ENCODE data around the gene LCP2.
A peak's percentile ranks its signal among the peaks of the same experiment; 100 is the strongest.
"Not testable (repeated sequence)": the region's sequence is repeated elsewhere in the genome, so short reads cannot be mapped to it uniquely, and the experiment has no call there.

LCP2 gene

GRCh38 chr5:170248172-170248930 lies 49.2 kb downstream of the LCP2 start:
- no peaks in the 10 kb centered on the region for H3K36me3 ChIP-seq (replicated peaks; ENCODE audit: low read depth, low read length)

GRCh38 chr5:170247363-170247762 lies 50.2 kb downstream of the LCP2 start:
- no peaks in the 10 kb centered on the region for H4K20me1 ChIP-seq (ENCODE audit: insufficient read depth, low read length)
- no peaks in the 10 kb centered on the region for H3K36me3 ChIP-seq (replicated peaks; ENCODE audit: low read depth, low read length)
- no peak overlapping the region for H2AFZ ChIP-seq (ENCODE audit: low read depth, low read length)
- no peak overlapping the region for H3K9ac ChIP-seq (ENCODE audit: low read length)
- no peak for TF ChIP-seq EZH2phosphoT487 (IDR thresholded peaks at IDR 0.05; ENCODE audit: low read depth)
- TF ChIP-seq, protein P1, sequence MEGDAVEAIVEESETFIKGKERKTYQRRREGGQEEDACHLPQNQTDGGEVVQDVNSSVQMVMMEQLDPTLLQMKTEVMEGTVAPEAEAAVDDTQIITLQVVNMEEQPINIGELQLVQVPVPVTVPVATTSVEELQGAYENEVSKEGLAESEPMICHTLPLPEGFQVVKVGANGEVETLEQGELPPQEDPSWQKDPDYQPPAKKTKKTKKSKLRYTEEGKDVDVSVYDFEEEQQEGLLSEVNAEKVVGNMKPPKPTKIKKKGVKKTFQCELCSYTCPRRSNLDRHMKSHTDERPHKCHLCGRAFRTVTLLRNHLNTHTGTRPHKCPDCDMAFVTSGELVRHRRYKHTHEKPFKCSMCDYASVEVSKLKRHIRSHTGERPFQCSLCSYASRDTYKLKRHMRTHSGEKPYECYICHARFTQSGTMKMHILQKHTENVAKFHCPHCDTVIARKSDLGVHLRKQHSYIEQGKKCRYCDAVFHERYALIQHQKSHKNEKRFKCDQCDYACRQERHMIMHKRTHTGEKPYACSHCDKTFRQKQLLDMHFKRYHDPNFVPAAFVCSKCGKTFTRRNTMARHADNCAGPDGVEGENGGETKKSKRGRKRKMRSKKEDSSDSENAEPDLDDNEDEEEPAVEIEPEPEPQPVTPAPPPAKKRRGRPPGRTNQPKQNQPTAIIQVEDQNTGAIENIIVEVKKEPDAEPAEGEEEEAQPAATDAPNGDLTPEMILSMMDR (IDR thresholded peaks at IDR 0.05; ENCODE audit: low read depth, low read length): no peak
- no peaks in the 10 kb centered on the region for H3K79me2 ChIP-seq (ENCODE audit: low read length)
- peaks cover 45% of the 10 kb centered on the region for H3K4me1 ChIP-seq (ENCODE audit: low read length)
- H3K4me2 ChIP-seq (ENCODE audit: low read length): no peak overlapping the region
- no peaks in the 10 kb centered on the region for H3K9me3 ChIP-seq (ENCODE audit: insufficient read depth, low read length)
- peaks cover 45% of the 10 kb centered on the region for H3K27me3 ChIP-seq (ENCODE audit: low read depth, low read length)
- H3K27ac ChIP-seq (ENCODE audit: low read length): no peak overlapping the region
- no peak overlapping the region for H3K4me3 ChIP-seq (ENCODE audit: low read length)

More at GRCh38 chr5:170248172-170248930, 49.2 kb downstream of the LCP2 start:
- Histone ChIP-seq H3K79me2 (ENCODE audit: low read length) (no peaks in the 10 kb centered on the region), H3K4me3 (ENCODE audit: low read length) (peak overlapping the region; percentile 63), H3K9ac (ENCODE audit: low read length) (no peak overlapping the region), H2AFZ (ENCODE audit: low read depth, low read length) (no peak overlapping the region), H4K20me1 (ENCODE audit: insufficient read depth, low read length) (no peaks in the 10 kb centered on the region), H3K27ac (ENCODE audit: low read length) (no peak overlapping the region), H3K4me1 (ENCODE audit: low read length) (peaks cover 55% of the 10 kb centered on the region), H3K27me3 (ENCODE audit: low read depth, low read length) (peaks cover 54% of the 10 kb centered on the region), H3K4me2 (ENCODE audit: low read length) (peak overlapping the region; percentile 79), H3K9me3 (ENCODE audit: insufficient read depth, low read length) (no peaks in the 10 kb centered on the region)
- TF ChIP-seq, protein P1 (IDR thresholded peaks at IDR 0.05; ENCODE audit: low read depth, low read length): no peak
- no peak for TF ChIP-seq EZH2phosphoT487 (IDR thresholded peaks at IDR 0.05; ENCODE audit: low read depth)

GRCh38 chr5:170246126-170246870 lies 51.3 kb downstream of the LCP2 start:
- peaks cover 35% of the 10 kb centered on the region for H3K4me1 ChIP-seq (ENCODE audit: low read length)
- peaks cover 35% of the 10 kb centered on the region for H3K27me3 ChIP-seq (ENCODE audit: low read depth, low read length)
- H3K4me3 ChIP-seq (ENCODE audit: low read length): no peak overlapping the region
- H3K9ac ChIP-seq (ENCODE audit: low read length): no peak overlapping the region
- H3K9me3 ChIP-seq (ENCODE audit: insufficient read depth, low read length): no peaks in the 10 kb centered on the region
- H3K79me2 ChIP-seq (ENCODE audit: low read length): no peaks in the 10 kb centered on the region
- no peak overlapping the region for H3K4me2 ChIP-seq (ENCODE audit: low read length)
- no peak overlapping the region for H2AFZ ChIP-seq (ENCODE audit: low read depth, low read length)
- H3K27ac ChIP-seq (ENCODE audit: low read length): no peak overlapping the region
- no peaks in the 10 kb centered on the region for H3K36me3 ChIP-seq (replicated peaks; ENCODE audit: low read depth, low read length)
- H4K20me1 ChIP-seq (ENCODE audit: insufficient read depth, low read length): no peaks in the 10 kb centered on the region
- TF ChIP-seq, protein P1 (IDR thresholded peaks at IDR 0.05; ENCODE audit: low read depth, low read length): no peak
- no peak for TF ChIP-seq EZH2phosphoT487 (IDR thresholded peaks at IDR 0.05; ENCODE audit: low read depth)

DNA sequence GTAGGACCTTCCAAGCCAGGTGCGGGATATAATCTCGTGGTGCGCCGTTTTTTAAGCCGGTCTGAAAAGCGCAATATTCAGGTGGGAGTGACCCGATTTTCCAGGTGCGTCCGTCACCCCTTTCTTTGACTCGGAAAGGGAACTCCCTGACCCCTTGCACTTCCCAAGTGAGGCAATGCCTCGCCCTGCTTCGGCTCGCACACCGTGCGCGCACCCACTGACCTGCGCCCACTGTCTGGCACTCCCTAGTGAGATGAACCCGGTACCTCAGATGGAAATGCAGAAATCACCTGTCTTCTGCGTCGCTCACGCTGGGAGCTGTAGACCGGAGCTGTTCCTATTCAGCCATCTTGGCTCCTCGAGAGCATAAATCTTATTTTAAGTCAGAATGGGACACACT lies 52.1 kb downstream of the LCP2 start:
- not testable (repeated sequence) for H3K4me3 ChIP-seq (ENCODE audit: low read length); H3K9me3 ChIP-seq (ENCODE audit: insufficient read depth, low read length); H3K27ac ChIP-seq (ENCODE audit: low read length); H3K79me2 ChIP-seq (ENCODE audit: low read length); H3K4me2 ChIP-seq (ENCODE audit: low read length); H3K36me3 ChIP-seq (replicated peaks; ENCODE audit: low read depth, low read length); H3K9ac ChIP-seq (ENCODE audit: low read length); H2AFZ ChIP-seq (ENCODE audit: low read depth, low read length); H4K20me1 ChIP-seq (ENCODE audit: insufficient read depth, low read length)
- Histone ChIP-seq H3K27me3 (ENCODE audit: low read depth, low read length) (peaks cover 27% of the 10 kb centered on the region), H3K4me1 (ENCODE audit: low read length) (peaks cover 30% of the 10 kb centered on the region)
